Anterior cingulate cortex (tissue), 58 donors: ENCODE measurements around the gene ING3.

Source experiments
- DNase-seq, 58 donors: peaks; one replicate each; lab custom pipeline; 2025; lab: John Stamatoyannopoulos, UW

ING3 gene

GRCh38 chr7:120987683-120988590 lies 37.4 kb downstream of the ING3 start:
- peak in 54 of 58 donors; percentile 12 to 82 (median 62) for DNase-seq

- DNase-seq, result peak in 47 of 58 donors; percentile 4 to 56 (median 27)
Measured at GRCh38 chr7:120988591-120989256, 38.1 kb downstream of the ING3 start, which contains the start of gene CPED1. Gene CPED1 (plus strand): TSS chr7:120988711. CDS start chr7:120989622, 911 bp downstream.

- DNase-seq, result peak in 5 of 58 donors; percentile 1 to 4 (median 2)
Measured at GRCh38 chr7:120989257-120990220, 39.0 kb downstream of the ING3 start.

GRCh38 chr7:120990468-120991118 lies 40.0 kb downstream of the ING3 start:
- DNase-seq, result no peak

- no peak for DNase-seq
Measured at GRCh38 chr7:120991161-120991560, 40.6 kb downstream of the ING3 start.

GRCh38 chr7:120991581-120991980 lies 41.0 kb downstream of the ING3 start:
- DNase-seq, result no peak

GRCh38 chr7:120992272-120992964 lies 41.8 kb downstream of the ING3 start:
- DNase-seq, result no peak

GRCh38 chr7:120992965-120993494 lies 42.5 kb downstream of the ING3 start:
- DNase-seq, result no peak

- DNase-seq, result no peak
Measured at GRCh38 chr7:120993553-120994191, 43.1 kb downstream of the ING3 start.

- DNase-seq, result no peak
Measured at GRCh38 chr7:120994512-120995410, 44.2 kb downstream of the ING3 start.

- DNase-seq, result no peak
Measured at GRCh38 chr7:120995654-120996053, 45.1 kb downstream of the ING3 start.

GRCh38 chr7:120996333-120996987 lies 45.9 kb downstream of the ING3 start:
- DNase-seq, result peak in 23 of 58 donors; percentile 1 to 72 (median 14)

GRCh38 chr7:120996988-120997345 lies 46.4 kb downstream of the ING3 start:
- DNase-seq, result no peak

- peak in 9 of 58 donors; percentile 2 to 29 (median 7) for DNase-seq
Measured at GRCh38 chr7:120997882-120998474, 47.4 kb downstream of the ING3 start.

GRCh38 chr7:120998520-120998919 lies 47.9 kb downstream of the ING3 start:
- no peak for DNase-seq

- no peak for DNase-seq
Measured at GRCh38 chr7:120998996-120999565, 48.5 kb downstream of the ING3 start.
